HG02610 (cell line): ENCODE results near the gene FAM53B.
"Not testable (repeated sequence)": the region's sequence is repeated elsewhere in the genome, so short reads cannot be mapped to it uniquely, and the experiment has no call there.

Experiments
- ATAC-seq: cut with Tn5 transposase; IDR thresholded peaks from one replicate; pipeline ENCODE4 v1.9.1; 2021; ENCODE audit warnings: mild to moderate bottlenecking, moderate library complexity; ENCODE audit not compliant: unreplicated experiment

Gene FAM53B

GRCh38 chr10:124616836-124617130, 127.4 kb downstream of the FAM53B start:
- no peak for ATAC-seq

- ATAC-seq: no peak
These were observed 127.9 kb downstream of the FAM53B start for GRCh38 chr10:124616040-124616835.

GRCh38 chr10:124615259-124615658, 128.9 kb downstream of the FAM53B start:
- no peak for ATAC-seq

GRCh38 chr10:124614003-124614659, 130.0 kb downstream of the FAM53B start:
- peak; percentile 48 for ATAC-seq

GRCh38 chr10:124612611-124613498, 131.3 kb downstream of the FAM53B start:
- no peak for ATAC-seq

- ATAC-seq: no peak
These were observed 132.4 kb downstream of the FAM53B start for GRCh38 chr10:124611738-124612137.

- not testable (repeated sequence) for ATAC-seq
These were observed 133.3 kb downstream of the FAM53B start for GRCh38 chr10:124610851-124611250.

- ATAC-seq: not testable (repeated sequence)
These were observed 134.0 kb downstream of the FAM53B start for GRCh38 chr10:124610186-124610585.

GRCh38 chr10:124609698-124610097, 134.5 kb downstream of the FAM53B start:
- ATAC-seq: no peak

- ATAC-seq: no peak
These were observed 136.0 kb downstream of the FAM53B start for GRCh38 chr10:124608093-124608721.

- ATAC-seq: no peak
These were observed 136.5 kb downstream of the FAM53B start for GRCh38 chr10:124607693-124608092.

- no peak for ATAC-seq
These were observed 137.4 kb downstream of the FAM53B start for GRCh38 chr10:124606822-124607221.

- ATAC-seq: no peak
These were observed 138.0 kb downstream of the FAM53B start for GRCh38 chr10:124605856-124606812.

GRCh38 chr10:124605481-124605855, 138.7 kb downstream of the FAM53B start:
- ATAC-seq: no peak

- ATAC-seq: no peak
These were observed 139.2 kb downstream of the FAM53B start for GRCh38 chr10:124605001-124605370.

GRCh38 chr10:124604214-124605000, 139.8 kb downstream of the FAM53B start:
- no peak for ATAC-seq

GRCh38 chr10:124603376-124604213, 140.6 kb downstream of the FAM53B start:
- ATAC-seq: no peak

- ATAC-seq: no peak
These were observed 141.4 kb downstream of the FAM53B start for GRCh38 chr10:124602646-124603365.
